K562 (cell line): ENCODE measurements around the gene VIM. TPM values are rescaled to one million over a fixed set of nuclear protein-coding genes. Genes with fewer than 3 reads are reported as not detected.
A peak's percentile ranks its signal among the peaks of the same experiment; 100 is the strongest.

Source experiments
- DMBX1 ChIP-seq: fragments of 250-450 bp; sonication (Bioruptor Pico); IDR thresholded peaks from 2 replicates; pipeline ENCODE4 v1.8.0; 2022; ENCODE audit warnings: inconsistent platforms, mild to moderate bottlenecking, moderate library complexity, borderline replicate concordance
- polyA plus RNA-seq, 8 experiments: library from polyadenylated mRNA; depleted of rRNA in 4 of 8; stranded (reverse) in 5 of 8; unstranded in 3 of 8; fragments of >200 nt; fragmentation: Nextera tagmentation in 2 of 8; fragmentation: Illumina TruSeq in 1 of 8; extraction: Ambion mirVana in 2 of 8; extraction: Trizol in 1 of 8; gene quantifications; 2 replicates each; pipeline versions ENCODE4 v1.2.1 to v1.2.3, GENCODE V29; 2011 to 2014; ENCODE audit warnings: inconsistent platforms in 1 of 8, missing spikeins in 1 of 8
- total RNA-seq, 7 experiments: library from RNA; depleted of rRNA in 6 of 7; stranded (reverse); fragments of >200 nt in 6 of 7; fragmentation: Illumina TruSeq in 2 of 7; extraction: Trizol in 2 of 7; gene quantifications; 2 replicates each; pipeline versions ENCODE4 v1.2.1 to v1.2.3, GENCODE V29; 2011 to 2021; ENCODE audit warnings: low replicate concordance in 1 of 7
- TF ChIP-seq, protein P1 (sequence below), 2 experiments: fragments of 450-650 bp in 1 of 2; sonication (generic) in 1 of 2; formaldehyde crosslinking; conservative IDR thresholded peaks; 2 replicates each; pipeline versions ENCODE4 v1.4.0 to v1.8.1; 2020 to 2022; ENCODE audit warnings: mild to moderate bottlenecking in 1 of 2, missing genetic modification reagents in 1 of 2
- TF ChIP-seq, protein P2 (sequence below): fragments of 200-600 bp; sonication (generic); IDR thresholded peaks from one replicate; pipeline ENCODE4 v1.6.1; 2012; ENCODE audit warnings: mild to moderate bottlenecking, low read depth, low read length, inconsistent platforms
- TF ChIP-seq, protein P3 (sequence below): sonication (generic); formaldehyde crosslinking; IDR thresholded peaks from 2 replicates; pipeline ENCODE4 v1.8.0; 2023; ENCODE audit warnings: mild to moderate bottlenecking, missing genetic modification reagents
- TF ChIP-seq, protein P4 (sequence below): sonication (generic); formaldehyde crosslinking; IDR thresholded peaks from 2 replicates; pipeline ENCODE4 v1.8.1; 2023; ENCODE audit warnings: missing genetic modification reagents, mild to moderate bottlenecking, borderline replicate concordance

The VIM gene
- total and polyA plus RNA-seq, 9 of the 15 experiments (the other 6 are each of a cell fraction or from before 2014, with no cell fraction given) = 86.0 to 621 (median 383) TPM

DNA sequence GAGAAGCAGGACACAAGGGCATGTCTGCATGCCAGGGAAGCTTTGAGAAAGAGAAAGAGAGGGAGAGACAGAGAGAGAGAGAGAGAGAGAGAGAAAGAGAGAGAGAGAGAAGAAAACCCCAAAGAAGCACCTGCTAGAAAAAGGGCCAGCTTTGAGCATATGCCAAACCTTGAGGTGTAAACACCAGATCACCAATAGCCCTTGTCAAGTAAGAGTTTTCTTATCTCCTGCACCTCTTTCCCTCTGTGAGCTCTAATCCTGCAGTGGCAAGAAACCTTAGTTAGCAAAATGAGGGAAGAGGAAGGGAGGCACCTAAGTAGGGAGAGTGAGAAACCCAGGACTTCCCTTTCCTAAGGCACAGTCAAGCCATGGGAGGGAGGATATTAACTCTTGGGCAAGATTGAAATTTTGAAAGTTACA lies 15.2 kb upstream of the VIM start (continued):
- TF ChIP-seq, protein P1, sequence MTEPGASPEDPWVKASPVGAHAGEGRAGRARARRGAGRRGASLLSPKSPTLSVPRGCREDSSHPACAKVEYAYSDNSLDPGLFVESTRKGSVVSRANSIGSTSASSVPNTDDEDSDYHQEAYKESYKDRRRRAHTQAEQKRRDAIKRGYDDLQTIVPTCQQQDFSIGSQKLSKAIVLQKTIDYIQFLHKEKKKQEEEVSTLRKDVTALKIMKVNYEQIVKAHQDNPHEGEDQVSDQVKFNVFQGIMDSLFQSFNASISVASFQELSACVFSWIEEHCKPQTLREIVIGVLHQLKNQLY (CRISPR knock-in tag; conservative IDR thresholded peaks at IDR 0.05) = no peak
- TF ChIP-seq, protein P2, sequence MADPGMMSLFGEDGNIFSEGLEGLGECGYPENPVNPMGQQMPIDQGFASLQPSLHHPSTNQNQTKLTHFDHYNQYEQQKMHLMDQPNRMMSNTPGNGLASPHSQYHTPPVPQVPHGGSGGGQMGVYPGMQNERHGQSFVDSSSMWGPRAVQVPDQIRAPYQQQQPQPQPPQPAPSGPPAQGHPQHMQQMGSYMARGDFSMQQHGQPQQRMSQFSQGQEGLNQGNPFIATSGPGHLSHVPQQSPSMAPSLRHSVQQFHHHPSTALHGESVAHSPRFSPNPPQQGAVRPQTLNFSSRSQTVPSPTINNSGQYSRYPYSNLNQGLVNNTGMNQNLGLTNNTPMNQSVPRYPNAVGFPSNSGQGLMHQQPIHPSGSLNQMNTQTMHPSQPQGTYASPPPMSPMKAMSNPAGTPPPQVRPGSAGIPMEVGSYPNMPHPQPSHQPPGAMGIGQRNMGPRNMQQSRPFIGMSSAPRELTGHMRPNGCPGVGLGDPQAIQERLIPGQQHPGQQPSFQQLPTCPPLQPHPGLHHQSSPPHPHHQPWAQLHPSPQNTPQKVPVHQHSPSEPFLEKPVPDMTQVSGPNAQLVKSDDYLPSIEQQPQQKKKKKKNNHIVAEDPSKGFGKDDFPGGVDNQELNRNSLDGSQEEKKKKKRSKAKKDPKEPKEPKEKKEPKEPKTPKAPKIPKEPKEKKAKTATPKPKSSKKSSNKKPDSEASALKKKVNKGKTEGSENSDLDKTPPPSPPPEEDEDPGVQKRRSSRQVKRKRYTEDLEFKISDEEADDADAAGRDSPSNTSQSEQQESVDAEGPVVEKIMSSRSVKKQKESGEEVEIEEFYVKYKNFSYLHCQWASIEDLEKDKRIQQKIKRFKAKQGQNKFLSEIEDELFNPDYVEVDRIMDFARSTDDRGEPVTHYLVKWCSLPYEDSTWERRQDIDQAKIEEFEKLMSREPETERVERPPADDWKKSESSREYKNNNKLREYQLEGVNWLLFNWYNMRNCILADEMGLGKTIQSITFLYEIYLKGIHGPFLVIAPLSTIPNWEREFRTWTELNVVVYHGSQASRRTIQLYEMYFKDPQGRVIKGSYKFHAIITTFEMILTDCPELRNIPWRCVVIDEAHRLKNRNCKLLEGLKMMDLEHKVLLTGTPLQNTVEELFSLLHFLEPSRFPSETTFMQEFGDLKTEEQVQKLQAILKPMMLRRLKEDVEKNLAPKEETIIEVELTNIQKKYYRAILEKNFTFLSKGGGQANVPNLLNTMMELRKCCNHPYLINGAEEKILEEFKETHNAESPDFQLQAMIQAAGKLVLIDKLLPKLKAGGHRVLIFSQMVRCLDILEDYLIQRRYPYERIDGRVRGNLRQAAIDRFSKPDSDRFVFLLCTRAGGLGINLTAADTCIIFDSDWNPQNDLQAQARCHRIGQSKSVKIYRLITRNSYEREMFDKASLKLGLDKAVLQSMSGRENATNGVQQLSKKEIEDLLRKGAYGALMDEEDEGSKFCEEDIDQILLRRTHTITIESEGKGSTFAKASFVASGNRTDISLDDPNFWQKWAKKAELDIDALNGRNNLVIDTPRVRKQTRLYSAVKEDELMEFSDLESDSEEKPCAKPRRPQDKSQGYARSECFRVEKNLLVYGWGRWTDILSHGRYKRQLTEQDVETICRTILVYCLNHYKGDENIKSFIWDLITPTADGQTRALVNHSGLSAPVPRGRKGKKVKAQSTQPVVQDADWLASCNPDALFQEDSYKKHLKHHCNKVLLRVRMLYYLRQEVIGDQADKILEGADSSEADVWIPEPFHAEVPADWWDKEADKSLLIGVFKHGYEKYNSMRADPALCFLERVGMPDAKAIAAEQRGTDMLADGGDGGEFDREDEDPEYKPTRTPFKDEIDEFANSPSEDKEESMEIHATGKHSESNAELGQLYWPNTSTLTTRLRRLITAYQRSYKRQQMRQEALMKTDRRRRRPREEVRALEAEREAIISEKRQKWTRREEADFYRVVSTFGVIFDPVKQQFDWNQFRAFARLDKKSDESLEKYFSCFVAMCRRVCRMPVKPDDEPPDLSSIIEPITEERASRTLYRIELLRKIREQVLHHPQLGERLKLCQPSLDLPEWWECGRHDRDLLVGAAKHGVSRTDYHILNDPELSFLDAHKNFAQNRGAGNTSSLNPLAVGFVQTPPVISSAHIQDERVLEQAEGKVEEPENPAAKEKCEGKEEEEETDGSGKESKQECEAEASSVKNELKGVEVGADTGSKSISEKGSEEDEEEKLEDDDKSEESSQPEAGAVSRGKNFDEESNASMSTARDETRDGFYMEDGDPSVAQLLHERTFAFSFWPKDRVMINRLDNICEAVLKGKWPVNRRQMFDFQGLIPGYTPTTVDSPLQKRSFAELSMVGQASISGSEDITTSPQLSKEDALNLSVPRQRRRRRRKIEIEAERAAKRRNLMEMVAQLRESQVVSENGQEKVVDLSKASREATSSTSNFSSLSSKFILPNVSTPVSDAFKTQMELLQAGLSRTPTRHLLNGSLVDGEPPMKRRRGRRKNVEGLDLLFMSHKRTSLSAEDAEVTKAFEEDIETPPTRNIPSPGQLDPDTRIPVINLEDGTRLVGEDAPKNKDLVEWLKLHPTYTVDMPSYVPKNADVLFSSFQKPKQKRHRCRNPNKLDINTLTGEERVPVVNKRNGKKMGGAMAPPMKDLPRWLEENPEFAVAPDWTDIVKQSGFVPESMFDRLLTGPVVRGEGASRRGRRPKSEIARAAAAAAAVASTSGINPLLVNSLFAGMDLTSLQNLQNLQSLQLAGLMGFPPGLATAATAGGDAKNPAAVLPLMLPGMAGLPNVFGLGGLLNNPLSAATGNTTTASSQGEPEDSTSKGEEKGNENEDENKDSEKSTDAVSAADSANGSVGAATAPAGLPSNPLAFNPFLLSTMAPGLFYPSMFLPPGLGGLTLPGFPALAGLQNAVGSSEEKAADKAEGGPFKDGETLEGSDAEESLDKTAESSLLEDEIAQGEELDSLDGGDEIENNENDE = no peak
- TF ChIP-seq, protein P3, sequence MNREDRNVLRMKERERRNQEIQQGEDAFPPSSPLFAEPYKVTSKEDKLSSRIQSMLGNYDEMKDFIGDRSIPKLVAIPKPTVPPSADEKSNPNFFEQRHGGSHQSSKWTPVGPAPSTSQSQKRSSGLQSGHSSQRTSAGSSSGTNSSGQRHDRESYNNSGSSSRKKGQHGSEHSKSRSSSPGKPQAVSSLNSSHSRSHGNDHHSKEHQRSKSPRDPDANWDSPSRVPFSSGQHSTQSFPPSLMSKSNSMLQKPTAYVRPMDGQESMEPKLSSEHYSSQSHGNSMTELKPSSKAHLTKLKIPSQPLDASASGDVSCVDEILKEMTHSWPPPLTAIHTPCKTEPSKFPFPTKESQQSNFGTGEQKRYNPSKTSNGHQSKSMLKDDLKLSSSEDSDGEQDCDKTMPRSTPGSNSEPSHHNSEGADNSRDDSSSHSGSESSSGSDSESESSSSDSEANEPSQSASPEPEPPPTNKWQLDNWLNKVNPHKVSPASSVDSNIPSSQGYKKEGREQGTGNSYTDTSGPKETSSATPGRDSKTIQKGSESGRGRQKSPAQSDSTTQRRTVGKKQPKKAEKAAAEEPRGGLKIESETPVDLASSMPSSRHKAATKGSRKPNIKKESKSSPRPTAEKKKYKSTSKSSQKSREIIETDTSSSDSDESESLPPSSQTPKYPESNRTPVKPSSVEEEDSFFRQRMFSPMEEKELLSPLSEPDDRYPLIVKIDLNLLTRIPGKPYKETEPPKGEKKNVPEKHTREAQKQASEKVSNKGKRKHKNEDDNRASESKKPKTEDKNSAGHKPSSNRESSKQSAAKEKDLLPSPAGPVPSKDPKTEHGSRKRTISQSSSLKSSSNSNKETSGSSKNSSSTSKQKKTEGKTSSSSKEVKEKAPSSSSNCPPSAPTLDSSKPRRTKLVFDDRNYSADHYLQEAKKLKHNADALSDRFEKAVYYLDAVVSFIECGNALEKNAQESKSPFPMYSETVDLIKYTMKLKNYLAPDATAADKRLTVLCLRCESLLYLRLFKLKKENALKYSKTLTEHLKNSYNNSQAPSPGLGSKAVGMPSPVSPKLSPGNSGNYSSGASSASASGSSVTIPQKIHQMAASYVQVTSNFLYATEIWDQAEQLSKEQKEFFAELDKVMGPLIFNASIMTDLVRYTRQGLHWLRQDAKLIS (CRISPR knock-in tag) = no peak
- TF ChIP-seq, protein P4, sequence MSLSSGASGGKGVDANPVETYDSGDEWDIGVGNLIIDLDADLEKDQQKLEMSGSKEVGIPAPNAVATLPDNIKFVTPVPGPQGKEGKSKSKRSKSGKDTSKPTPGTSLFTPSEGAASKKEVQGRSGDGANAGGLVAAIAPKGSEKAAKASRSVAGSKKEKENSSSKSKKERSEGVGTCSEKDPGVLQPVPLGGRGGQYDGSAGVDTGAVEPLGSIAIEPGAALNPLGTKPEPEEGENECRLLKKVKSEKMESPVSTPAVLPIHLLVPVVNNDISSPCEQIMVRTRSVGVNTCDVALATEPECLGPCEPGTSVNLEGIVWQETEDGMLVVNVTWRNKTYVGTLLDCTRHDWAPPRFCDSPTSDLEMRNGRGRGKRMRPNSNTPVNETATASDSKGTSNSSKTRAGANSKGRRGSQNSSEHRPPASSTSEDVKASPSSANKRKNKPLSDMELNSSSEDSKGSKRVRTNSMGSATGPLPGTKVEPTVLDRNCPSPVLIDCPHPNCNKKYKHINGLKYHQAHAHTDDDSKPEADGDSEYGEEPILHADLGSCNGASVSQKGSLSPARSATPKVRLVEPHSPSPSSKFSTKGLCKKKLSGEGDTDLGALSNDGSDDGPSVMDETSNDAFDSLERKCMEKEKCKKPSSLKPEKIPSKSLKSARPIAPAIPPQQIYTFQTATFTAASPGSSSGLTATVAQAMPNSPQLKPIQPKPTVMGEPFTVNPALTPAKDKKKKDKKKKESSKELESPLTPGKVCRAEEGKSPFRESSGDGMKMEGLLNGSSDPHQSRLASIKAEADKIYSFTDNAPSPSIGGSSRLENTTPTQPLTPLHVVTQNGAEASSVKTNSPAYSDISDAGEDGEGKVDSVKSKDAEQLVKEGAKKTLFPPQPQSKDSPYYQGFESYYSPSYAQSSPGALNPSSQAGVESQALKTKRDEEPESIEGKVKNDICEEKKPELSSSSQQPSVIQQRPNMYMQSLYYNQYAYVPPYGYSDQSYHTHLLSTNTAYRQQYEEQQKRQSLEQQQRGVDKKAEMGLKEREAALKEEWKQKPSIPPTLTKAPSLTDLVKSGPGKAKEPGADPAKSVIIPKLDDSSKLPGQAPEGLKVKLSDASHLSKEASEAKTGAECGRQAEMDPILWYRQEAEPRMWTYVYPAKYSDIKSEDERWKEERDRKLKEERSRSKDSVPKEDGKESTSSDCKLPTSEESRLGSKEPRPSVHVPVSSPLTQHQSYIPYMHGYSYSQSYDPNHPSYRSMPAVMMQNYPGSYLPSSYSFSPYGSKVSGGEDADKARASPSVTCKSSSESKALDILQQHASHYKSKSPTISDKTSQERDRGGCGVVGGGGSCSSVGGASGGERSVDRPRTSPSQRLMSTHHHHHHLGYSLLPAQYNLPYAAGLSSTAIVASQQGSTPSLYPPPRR (CRISPR knock-in tag) = no peak
- peak; percentile 60; the same call in 1 of the 2 replicates for TF ChIP-seq DMBX1 (CRISPR knock-in tag)
